T1000 (cell line): ENCODE results near the gene PDE6C.
A peak's percentile ranks its signal among the peaks of the same experiment; 100 is the strongest.

Experiments used
- DNase-seq: peaks from one replicate; lab custom pipeline; 2025; ENCODE audit warnings: mixed read lengths; lab: John Stamatoyannopoulos, UW

Gene PDE6C

DNA sequence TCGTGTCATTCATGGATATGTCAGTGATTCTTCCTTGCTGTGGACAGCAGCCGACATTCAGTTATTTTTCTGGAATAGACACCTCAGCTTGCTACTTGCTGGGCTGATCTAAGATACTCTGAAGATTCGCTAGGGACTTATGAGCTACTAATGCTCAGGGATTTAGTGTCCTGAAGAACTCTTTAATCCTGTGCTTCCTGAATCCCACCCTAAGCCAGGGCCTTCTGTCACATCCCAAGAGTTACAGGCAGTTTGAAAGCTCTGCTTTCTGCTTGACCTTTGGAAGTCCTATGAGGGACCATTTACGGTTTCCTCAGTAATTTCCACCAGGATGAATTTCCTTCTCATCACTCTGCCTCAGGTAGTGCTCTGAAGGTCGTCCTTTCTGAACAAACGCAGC lies at the start of gene PDE6C:
Gene PDE6C, plus strand, starts transcription at position 227 of the 400 bp plus-strand sequence. CDS start 189 bp downstream, outside the sequence.
- no peak for DNase-seq

DNA sequence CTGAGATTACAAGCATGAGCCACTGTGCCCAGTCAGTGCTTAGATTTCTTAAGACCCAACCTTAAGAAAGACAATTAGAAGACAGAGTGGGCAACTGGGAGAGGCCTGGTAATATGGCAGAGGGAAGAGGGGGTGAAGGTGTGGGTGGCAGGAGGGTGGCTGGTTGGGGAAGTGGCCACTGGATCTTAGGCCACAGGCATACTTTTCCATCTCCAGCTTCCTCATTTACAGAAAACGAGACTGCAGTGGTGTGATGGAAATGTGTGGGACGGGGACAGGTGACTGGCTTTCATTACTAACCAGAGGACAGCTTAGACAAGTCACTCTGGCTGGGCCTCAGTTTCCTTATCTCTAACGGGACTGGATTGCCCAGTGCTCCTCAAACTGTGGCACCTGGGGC lies 46.9 kb upstream of the PDE6C start:
- DNase-seq, result no peak

DNA sequence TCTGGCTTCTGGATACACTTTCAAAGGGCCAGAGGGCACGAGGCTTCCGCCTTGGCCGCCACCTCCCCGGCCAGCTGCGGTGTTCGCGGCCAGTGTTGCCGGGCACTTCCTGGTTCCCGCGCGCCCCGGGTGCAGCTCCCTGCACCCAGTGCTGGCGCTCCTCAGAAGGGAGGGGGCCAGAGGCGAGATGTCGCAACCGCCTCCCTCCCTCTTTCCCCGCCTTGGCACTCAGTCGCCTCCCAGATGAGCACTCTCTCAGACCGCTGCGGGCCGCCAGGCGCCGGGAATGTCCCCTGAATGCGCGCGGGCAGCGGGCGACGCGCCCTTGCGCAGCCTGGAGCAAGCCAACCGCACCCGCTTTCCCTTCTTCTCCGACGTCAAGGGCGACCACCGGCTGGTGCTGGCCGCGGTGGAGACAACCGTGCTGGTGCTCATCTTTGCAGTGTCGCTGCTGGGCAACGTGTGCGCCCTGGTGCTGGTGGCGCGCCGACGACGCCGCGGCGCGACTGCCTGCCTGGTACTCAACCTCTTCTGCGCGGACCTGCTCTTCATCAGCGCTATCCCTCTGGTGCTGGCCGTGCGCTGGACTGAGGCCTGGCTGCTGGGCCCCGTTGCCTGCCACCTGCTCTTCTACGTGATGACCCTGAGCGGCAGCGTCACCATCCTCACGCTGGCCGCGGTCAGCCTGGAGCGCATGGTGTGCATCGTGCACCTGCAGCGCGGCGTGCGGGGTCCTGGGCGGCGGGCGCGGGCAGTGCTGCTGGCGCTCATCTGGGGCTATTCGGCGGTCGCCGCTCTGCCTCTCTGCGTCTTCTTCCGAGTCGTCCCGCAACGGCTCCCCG lies 45.7 kb upstream of the PDE6C start, which contains the start of gene FFAR4:
Gene FFAR4, plus strand, starts transcription at position 231 of the 842 bp plus-strand sequence. Its CDS starts 56 bp downstream, at position 287.
- no peak for DNase-seq

DNA sequence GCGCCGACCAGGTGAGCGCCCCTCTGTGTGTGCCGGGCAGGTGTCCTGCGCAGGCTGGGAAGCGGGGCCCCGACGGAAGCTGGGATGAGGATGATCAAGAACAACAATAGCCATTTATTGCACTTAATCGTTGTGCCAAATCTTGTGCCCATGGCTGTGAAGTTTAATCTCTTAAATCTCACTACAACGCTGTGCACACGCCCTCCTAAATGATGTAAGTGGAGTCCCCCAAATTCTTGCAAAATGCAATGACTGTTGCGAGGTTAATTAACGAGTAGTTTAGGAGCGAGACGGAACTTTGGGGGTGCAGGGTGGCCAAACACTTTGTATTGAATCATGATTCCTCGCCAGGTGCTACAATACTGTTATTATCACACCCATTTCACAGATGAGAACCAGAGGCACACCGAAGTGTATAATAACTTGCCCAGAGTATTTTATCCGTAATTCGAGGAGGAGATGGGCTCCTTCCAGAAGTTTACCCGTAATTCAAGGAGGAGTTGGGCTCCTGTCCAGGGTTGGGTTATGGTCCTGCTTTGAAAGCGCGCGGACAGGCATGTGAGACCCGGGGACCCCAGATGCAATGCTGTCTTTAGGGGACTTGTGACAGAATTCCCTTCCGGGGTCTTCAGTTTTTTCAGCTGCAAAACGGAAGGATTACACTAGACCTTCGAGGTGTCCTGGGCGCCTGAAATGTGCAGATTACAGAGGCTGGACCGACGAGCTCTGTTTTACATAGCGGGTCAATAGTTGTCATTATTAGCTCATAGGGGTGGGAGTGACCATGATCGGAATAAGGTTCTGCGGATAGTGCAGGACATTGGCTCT lies 44.8 kb upstream of the PDE6C start:
- no peak for DNase-seq

DNA sequence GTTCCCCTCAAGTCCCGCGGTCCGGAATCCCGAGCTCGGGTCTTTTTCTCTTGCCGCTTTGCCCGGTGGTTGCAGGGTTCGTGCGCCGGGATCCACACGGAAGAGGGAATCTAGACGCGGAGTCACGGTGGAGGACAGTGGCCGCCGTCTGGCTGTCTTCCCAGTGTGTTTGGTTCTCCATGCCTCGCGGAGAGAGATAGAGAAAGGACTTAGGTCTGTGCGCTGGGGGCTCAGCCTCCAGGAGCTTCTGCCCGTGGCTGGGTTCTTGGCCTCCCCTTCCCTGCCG lies 44.3 kb upstream of the PDE6C start:
- DNase-seq, result no peak

DNA sequence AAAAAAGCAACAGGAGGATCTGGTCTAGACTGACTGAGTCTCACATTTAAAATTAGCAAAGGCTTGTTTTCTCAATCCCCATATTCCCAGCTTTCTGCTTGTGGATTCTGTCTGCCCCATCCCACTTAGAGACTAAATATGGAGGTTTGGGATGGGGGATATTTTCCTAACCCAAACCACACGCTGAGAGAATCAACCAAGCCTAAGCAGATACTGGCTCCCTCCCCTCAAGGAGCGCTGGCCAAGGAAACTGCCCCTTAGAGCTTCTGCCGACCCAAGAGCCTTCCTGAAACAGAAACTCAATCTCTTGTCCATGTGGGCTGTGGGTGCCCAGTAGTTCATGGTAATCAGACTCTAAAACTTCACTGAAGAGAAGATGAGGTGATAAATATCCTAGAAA lies 42.0 kb upstream of the PDE6C start:
- no peak for DNase-seq

DNA sequence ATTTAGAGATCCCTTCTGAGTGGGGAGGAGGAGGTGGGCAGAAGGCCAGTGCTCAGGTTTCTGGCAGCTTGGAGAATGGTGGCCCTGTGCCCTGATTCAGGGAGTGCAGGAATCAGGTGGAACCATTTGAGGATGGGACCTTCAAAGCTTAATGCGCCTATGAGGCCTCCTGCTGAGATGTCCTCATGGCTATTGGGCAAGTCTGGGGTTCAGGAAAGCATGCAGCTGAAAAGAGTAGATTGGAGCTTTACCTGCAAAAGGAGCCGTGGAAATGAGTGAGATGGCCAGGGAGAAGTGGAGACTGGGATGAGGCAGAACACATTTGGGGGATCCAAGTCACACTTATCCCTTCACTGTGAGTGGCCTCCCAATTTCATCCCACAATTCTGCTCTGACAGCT lies 39.7 kb upstream of the PDE6C start:
- no peak for DNase-seq

DNA sequence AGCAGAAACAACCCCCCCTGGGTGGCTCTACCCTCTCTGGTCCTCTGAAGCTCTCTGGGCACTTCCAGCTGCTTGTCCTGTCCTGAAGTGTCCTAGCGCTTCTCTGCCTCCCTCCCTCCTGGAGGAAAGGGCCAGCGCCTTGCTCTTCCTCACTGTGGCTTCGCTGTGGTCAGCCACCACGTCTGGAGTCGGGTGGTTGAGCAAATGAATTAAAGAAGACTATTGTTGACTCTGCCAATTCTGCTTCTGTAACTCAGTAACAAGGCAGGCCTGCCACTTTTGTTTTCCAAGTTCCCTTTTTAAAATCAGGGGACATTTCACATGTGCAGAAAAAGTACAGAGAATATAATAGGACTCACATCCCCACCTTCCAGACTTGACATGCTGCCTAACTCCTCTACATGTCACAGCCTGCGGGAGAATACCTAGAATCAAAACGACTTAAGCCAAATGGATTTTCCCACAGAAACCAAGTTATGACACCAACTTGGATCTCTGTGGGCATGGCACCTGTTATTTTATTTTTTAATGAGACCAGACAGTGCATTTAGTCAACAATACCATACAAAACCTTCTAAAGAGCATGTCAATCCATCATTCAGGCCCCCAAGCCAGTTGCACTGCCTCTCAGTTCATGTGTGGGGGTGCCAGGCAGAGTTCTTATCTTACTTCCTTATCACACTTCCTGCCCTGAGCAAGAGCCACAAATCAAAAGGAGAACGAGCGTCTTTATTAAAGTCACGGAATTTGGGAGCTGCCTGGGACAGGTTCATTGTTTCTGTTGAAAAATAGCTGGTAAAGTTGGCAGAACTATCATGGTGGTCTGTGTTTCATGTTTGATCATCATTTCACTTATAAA lies 39.1 kb upstream of the PDE6C start:
- DNase-seq, result no peak

DNA sequence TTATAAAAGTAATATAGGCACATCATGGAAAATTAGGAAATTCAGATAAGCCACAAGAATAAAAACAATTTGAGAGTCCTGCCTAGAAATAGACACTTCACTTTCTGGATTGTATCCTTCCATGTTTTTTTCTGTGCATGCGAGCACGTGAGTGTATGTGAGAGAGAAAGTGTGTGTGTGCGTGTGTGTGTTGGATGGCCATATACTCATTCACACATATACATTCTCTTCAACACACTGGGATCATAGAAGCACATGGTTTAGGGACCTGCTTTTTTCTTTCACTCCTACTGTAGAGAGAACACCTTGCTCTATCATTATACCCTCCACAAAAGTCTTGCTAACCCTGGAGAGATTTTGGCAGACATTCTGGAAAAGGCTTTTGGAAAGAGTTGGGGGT lies 38.4 kb upstream of the PDE6C start:
- no peak for DNase-seq

DNA sequence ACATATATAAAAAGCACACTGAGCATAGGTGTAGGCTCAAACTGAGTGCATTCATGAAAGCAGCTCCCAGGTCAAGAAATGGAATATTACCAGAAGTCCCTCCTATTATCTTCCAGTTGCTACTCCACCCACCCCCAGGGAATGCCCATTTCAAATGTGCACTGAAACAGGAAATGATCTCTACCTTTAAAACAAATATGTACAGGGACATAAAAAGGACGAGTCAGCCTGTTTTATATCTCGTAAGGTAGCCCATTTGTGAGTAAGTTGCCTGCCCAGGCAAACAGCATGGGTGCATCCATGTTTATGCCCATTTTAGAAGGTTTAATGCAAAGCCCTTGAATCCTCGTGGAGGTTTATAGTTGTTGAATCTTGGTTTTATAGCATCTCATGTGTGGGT lies 35.4 kb upstream of the PDE6C start:
- no peak for DNase-seq

DNA sequence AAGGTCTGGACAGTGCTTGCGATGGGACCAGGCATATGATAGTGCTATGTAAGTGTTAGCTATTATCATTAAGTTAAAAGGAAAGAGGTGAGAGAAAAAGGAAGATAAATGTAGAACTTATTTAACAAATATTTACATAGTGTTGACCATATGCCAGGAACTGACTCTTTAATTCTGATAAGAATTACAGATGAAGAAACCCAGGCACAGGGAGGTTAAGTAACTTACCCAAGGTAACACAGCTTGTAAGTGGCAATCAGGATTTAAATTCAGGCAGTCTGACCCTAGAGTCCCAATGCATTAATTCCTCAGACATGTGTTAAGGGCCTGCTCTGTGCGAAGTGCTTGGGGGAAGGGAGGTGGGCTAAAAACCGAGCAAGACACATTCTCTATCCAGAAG lies 34.8 kb upstream of the PDE6C start:
- DNase-seq, result no peak

DNA sequence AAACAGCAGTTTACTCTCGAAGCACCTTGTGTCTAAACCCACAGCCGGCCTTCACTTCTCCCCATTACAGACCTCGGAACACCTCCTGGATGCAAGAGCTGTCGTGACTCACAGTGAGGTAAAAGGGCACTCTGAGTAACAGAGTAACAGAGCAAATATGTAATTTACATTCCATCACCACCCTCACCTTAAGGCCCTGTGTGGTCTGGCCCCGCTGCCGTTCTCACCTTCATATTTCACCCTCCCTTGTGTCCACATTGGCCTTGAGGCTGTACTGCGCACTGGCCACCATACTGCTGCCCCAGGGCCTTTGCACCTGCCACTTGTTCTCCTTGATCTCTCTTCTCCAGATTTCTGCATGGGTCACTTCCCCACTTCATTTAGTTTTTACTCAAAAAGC lies 33.2 kb upstream of the PDE6C start:
- DNase-seq, result peak; percentile 15

DNA sequence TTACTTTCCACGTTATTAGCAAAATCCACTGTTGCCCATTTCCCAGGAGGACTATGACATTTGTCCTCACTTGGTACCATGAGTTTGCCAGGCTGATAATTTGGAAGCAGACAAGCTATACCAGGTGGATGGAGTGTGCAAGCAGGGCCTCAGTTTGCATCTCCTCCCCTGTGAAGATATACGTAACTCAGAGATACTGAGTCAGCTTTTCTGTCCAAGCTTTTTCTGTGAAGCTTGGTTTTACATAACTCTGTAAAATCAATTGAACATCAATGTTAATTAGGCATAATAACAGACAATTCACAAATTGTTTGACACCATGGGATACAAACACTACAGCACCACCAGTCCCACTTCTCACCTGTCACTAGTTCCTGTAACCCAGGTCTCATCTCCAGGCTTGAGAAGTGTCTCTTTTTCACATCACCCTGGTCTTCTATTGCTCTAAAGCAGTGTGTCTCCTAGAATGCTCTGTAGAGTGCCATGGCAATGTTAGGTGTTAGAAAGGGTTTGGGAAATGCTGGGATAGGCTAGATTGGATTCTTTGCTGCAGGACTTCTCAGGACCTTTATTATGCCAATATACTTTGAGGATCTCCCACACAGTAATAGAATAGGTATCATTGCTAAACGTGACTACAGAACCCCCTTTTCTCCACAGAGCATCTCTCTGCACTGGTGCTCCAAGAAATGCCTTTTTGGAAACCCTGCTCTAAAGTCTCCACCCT lies 32.2 kb upstream of the PDE6C start:
- no peak for DNase-seq

DNA sequence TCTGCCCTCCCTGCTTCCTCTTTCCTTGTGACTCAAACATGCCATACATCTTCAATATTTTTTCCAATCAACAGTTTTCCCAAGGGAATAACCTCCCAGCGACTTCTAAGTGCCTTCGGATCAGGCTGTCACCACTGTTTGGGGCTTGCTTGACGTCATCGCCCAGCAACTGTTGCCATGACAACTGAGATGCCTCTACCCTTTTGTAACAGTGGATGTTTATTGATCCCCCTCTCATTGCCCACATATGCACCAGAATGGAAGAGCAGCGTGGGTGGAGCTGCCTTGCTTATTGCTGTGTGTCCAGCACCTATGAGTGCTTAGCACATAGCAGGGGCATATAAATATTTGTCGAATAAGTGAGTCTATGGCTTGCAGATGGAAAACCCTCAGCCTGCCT lies 31.5 kb upstream of the PDE6C start:
- DNase-seq, result peak; percentile 63

DNA sequence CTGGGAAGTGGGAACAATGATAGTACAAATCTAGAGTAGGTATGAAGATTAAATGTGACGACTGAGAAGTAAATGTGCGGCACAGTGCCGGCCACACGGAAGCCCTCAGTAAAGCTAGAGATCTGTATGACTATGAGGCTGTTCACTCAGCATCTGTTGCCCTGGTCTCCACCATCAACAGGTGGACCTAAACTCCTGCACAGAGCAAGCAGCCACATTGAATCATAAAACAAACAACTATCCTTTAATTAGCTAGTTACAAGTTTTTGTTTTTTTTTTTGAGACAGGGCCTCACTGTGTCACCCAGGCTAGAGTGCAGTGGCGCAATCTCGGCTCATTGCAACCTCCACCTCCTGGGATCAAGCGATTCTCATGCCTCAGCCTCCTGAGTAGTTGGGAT lies 27.9 kb upstream of the PDE6C start:
- DNase-seq, result no peak

DNA sequence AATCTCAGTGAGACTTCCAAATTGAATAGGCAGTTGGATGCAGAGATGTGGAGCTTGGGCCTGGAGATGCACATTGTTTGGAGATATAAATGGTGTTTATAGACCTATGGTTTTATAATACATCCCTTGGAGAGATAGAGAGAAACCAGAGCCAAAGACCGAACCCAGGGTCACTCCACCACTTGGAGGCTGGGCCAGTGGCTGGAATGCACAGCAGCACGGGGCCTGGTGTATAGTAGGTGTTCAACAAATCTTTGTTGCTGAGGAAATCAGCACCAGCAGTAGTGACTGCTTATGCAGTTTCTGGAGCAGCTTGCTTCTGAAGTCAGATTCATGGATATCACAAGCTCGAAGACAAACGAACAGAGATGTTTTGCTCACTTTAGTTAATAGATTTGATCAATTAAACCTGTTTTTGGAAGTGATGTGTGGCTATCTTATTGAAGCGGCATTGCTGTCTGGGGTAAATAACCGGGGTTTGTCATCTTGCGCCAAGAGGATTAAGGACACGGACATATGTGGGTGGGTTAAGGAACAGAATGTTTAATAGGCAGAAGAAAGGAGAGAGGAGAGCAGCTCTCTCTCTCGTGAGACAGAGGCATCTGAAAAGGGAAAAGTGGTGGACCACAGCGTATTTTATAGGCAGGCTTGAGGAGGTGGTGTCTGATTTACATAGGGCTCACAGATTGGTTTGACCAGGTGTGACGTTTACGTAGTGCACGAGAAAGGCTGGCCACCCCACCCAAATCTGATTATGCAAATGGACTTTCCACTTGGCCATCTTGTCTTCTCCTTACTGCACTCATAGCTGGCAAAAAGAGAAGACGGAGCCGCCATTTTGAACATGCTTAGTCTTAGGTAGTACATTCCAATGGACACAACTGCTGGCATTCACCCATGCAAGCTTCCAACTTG lies 22.4 kb upstream of the PDE6C start:
- DNase-seq, result no peak

DNA sequence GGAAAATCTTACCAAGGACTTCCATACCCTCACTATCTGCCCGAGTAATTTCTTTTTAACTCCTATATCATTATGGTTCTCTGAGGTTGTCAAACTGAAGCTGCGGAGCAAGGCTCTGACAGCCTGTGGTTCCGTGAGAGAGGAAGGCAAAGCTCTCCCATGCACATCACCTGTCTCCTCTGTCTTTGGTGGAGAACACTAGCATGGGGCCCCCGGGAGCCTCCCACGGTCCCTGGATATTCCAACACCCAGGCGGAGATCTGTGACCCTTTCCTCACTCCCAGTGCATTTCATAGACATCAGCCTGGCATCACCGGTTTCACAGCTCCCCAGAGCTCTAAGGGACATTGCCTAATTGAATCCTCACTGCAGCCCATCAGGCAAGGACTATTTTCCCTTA lies 21.7 kb upstream of the PDE6C start:
- DNase-seq, result no peak

DNA sequence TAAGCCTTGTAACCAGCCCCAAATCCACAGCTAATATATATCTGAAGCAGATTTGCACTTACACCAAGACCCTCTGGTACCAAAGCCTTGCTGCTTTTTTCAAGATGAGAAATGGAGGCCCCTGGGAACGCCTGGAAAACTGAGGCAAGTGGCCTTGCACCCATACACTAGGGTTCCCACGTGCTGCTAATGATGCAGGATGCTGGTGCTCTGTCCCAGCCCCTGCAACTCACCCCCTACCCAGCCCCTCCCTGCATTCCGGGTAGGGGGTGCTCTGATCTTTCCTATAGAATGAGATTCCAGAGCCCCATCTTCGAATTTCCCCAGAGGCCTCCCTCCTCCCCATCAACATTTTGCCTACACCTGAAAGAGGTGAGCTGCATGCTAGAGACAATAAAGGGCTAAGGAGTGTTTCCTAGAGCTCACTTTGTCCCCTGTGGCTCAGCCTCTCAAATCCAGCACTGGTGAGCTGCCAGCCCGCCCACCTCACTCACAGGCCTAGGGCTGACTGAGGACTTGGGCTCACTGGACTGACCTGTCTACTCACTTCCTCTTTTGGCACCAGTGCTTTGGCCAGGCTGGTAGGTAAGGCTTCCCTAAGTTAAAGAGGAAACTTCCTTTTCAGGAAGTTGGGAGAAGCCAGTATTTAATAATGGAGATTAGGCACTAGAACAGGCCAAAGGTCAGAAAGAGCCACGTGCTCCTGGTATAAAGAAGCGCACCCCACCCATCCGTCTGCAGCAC lies 21.1 kb upstream of the PDE6C start:
- no peak for DNase-seq

DNA sequence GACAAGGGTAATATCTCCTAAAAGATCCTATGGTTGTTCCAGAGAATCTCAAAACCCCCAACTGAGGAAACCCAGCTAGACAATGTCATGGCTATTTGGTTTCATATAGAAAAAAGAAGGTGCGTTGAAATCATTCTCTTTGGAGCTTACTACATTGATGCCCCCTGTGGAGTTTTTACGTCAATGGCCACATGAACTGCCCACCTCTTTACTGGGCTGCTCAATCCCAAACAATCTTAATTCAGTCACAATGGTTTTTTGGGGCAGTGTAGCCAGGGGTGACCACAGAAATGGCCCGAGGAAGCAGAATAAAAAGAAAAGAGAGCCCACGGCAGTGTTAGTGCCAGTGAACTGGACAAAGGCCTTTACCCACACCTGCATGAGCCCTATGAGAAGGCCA lies 19.1 kb upstream of the PDE6C start:
- no peak for DNase-seq

DNA sequence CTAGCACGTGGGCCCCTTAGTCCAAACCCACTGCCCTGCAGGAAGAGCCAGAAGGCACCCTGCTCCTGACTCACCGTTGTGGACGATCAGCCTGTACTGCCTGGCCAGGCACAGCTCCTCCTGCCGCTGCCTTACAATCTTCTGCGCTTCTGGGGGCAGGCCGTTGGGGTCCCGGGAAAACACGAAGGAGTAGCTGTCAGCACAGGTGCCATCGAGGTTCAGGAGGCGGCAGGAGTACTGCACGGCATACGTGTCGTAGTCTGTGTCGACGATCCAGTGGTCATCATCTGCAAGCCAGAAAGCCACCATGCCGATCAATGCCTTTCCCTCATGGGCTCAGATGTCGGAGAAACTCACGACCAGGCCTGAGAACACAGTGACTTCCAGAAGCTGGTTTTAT lies 18.6 kb upstream of the PDE6C start:
- no peak for DNase-seq
